ENCODE data around the gene AWAT1. TPM values are rescaled to one million over a fixed set of nuclear protein-coding genes. Genes with fewer than 3 reads are reported as not detected.
A peak's percentile ranks its signal among the peaks of the same experiment; 100 is the strongest.

Gene AWAT1
- total RNA-seq (2021) (not detected in 2 replicates), Bru-seq, nascent RNA (not detected), BruChase-seq, experiment 1, labeled RNA remaining after a 2-hour chase (not detected), BruChase-seq, experiment 2, labeled RNA remaining after a 6-hour chase (not detected)
- long read RNA-seq = 0 reads

DNA sequence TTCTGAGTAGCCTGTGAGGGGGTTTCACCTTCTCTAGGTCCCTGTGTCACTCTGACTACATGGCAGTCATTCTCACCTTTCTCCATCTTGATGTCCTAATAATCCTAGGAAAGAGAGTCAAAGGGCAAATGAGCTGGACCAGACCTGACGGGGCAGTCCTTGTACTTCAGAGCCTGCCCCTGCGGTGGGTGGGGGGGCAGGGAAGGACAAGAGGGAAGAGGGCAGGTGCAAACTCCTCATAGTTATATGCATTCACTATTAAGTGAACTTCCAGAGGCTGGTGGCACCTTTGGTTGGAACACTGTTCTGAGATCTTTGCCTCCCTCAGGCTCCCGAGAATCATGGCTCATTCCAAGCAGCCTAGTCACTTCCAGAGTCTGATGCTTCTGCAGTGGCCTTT, at the start of gene AWAT1:
AWAT1 (plus strand) TSS at position 301 of the 400 bp plus-strand sequence; CDS start at position 342, 41 bp downstream.
- H3K27me3 ChIP-seq (ENCODE audit: insufficient read depth, low read depth) = no peaks in the 10 kb centered on the region
- no peaks in the 10 kb centered on the region; the same call in 1 of the 2 replicates for H3K4me1 ChIP-seq (replicated peaks; ENCODE audit: insufficient read depth)
- intact Hi-C loops (cut with micrococcal nuclease; ENCODE audit: unreplicated experiment) = no loop called here
- no peak within 1 kb of the TSS for H3K27ac ChIP-seq
- H3F3A ChIP-seq (ENCODE audit: insufficient read depth, low read depth) = no peaks in the 10 kb centered on the region
- no peaks in the 10 kb centered on the region for H3K36me3 ChIP-seq (ENCODE audit: low read depth)
- no peaks in the 10 kb centered on the region for H4K20me1 ChIP-seq (ENCODE audit: insufficient read depth)
- no peak within 1 kb of the TSS for H2AFZ ChIP-seq
- CTCF ChIA-PET = no interaction called here
- H3K9me3 ChIP-seq (ENCODE audit: insufficient read depth, low read depth) = no peaks in the 10 kb centered on the region
- DNase-seq = peak in 1 of 2 experiments; percentile 44
- H3K4me2 ChIP-seq = no peak within 1 kb of the TSS
- H3K4me3 ChIP-seq = no peak within 1 kb of the TSS
- H3K79me2 ChIP-seq (ENCODE audit: low read depth) = no peaks in the 10 kb centered on the region
- no peaks in the 10 kb centered on the region for H3K9me2 ChIP-seq (ENCODE audit: insufficient read depth)
- BruUV-seq (replicated peaks) = no TSS peak
- POLR2A ChIA-PET (ENCODE audit: unreplicated experiment) = no interaction called here
- TF ChIP-seq, protein P1, sequence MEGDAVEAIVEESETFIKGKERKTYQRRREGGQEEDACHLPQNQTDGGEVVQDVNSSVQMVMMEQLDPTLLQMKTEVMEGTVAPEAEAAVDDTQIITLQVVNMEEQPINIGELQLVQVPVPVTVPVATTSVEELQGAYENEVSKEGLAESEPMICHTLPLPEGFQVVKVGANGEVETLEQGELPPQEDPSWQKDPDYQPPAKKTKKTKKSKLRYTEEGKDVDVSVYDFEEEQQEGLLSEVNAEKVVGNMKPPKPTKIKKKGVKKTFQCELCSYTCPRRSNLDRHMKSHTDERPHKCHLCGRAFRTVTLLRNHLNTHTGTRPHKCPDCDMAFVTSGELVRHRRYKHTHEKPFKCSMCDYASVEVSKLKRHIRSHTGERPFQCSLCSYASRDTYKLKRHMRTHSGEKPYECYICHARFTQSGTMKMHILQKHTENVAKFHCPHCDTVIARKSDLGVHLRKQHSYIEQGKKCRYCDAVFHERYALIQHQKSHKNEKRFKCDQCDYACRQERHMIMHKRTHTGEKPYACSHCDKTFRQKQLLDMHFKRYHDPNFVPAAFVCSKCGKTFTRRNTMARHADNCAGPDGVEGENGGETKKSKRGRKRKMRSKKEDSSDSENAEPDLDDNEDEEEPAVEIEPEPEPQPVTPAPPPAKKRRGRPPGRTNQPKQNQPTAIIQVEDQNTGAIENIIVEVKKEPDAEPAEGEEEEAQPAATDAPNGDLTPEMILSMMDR (conservative IDR thresholded peaks at IDR 0.05) = no peak
- TF ChIP-seq EZH2 (IDR thresholded peaks at IDR 0.05; ENCODE audit: low read depth) = no peak

DNA sequence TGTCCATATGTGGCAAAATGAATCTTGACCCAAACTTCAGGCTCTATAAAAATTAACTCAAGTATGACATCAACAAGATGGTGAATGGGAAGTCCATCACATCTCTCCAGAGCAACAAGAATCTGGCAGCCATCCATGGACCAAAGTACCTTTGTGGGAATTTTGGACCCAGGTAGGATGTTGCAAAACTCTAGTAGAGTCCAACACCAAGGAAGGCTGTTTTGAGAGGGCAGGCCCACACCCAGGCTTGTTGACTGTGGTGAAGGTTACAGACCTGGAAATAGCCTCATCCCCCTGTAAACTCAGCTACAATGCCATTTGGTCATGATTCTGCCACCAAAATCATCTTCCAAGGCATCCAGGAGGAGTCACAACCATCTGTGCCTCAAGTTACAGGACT, 44.2 kb upstream of the AWAT1 start:
- H3K27me3 ChIP-seq (ENCODE audit: insufficient read depth, low read depth) = no peaks in the 10 kb centered on the region
- no peak overlapping the region for H3K4me2 ChIP-seq
- no peaks in the 10 kb centered on the region for H4K20me1 ChIP-seq (ENCODE audit: insufficient read depth)
- H3F3A ChIP-seq (ENCODE audit: insufficient read depth, low read depth) = no peaks in the 10 kb centered on the region
- POLR2A ChIA-PET (ENCODE audit: unreplicated experiment) = no interaction called here
- no peak overlapping the region for H2AFZ ChIP-seq
- H3K4me3 ChIP-seq = no peak overlapping the region
- no peak overlapping the region for H3K27ac ChIP-seq
- H3K9me3 ChIP-seq (ENCODE audit: insufficient read depth, low read depth) = no peaks in the 10 kb centered on the region; the same call in 1 of the 2 replicates
- intact Hi-C loops (cut with micrococcal nuclease; ENCODE audit: unreplicated experiment) = no loop called here
- CTCF ChIA-PET = no interaction called here
- no peaks in the 10 kb centered on the region for H3K79me2 ChIP-seq (ENCODE audit: low read depth)
- no peaks in the 10 kb centered on the region for H3K36me3 ChIP-seq (ENCODE audit: low read depth)
- H3K4me1 ChIP-seq (replicated peaks; ENCODE audit: insufficient read depth) = no peaks in the 10 kb centered on the region
- H3K9me2 ChIP-seq (ENCODE audit: insufficient read depth) = no peaks in the 10 kb centered on the region
- TF ChIP-seq EZH2 (IDR thresholded peaks at IDR 0.05; ENCODE audit: low read depth) = no peak
- TF ChIP-seq, protein P1 (conservative IDR thresholded peaks at IDR 0.05) = no peak
- no TSS peak for BruUV-seq (replicated peaks)
- no peak for DNase-seq

DNA sequence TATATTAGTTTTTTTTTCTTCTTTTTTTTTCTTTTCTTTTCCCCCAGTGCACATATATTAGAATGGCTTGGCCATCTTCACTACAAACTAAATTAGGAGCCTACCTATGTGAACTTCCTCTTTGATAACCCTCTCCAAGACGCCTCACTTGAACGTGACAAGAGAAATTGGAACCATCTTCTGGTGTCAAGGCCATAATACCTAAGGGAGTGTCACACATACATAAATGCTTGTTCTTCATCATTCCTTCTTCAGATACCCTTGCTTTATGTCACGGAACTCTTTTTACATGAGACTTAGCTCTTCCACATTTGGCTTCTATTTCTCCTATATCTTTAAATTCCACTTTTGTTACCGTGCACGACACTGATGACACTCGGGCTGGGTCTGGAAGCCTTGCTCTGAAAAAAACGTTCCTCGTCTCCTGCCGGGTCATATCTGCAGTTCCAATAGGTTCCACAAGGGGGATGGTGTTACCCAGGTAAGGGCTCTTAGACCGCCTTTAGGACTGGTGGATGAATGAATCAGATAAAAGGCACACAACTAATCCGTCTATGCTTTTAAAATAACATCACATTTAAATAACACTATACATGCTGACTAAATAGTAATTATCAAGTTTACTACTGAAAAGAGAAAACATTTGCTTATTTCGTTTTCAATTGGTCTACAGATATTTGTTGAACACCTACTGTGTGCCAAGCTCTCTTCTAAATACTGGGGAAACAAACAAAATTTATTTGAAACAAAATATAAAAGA, 37.3 kb upstream of the AWAT1 start:
- no peaks in the 10 kb centered on the region for H3K27me3 ChIP-seq (ENCODE audit: insufficient read depth, low read depth)
- no peak overlapping the region for H3K4me3 ChIP-seq
- peak; percentile 50 to 54 for DNase-seq
- H3K79me2 ChIP-seq (ENCODE audit: low read depth) = no peaks in the 10 kb centered on the region
- no peaks in the 10 kb centered on the region for H3K4me1 ChIP-seq (replicated peaks; ENCODE audit: insufficient read depth)
- H2AFZ ChIP-seq = no peak overlapping the region
- POLR2A ChIA-PET (ENCODE audit: unreplicated experiment) = interaction anchor here (0.6 kb wide), 1 partner anchor 468 kb away, joined by 4 read pairs; no protein-coding TSS in a partner anchor
- intact Hi-C loops (cut with micrococcal nuclease; ENCODE audit: unreplicated experiment) = loop anchor here (1.0 kb wide), 1 partner anchor 66 kb away; no protein-coding TSS in a partner anchor
- H3K27ac ChIP-seq = no peak overlapping the region
- no TSS peak for BruUV-seq (replicated peaks)
- no peaks in the 10 kb centered on the region for H3K9me2 ChIP-seq (ENCODE audit: insufficient read depth)
- CTCF ChIA-PET = no interaction called here
- no peak for TF ChIP-seq EZH2 (IDR thresholded peaks at IDR 0.05; ENCODE audit: low read depth)
- TF ChIP-seq, protein P1 (conservative IDR thresholded peaks at IDR 0.05) = peak; percentile 78
- H3K9me3 ChIP-seq (ENCODE audit: insufficient read depth, low read depth) = no peaks in the 10 kb centered on the region; the same call in 1 of the 2 replicates
- H3K36me3 ChIP-seq (ENCODE audit: low read depth) = no peaks in the 10 kb centered on the region
- no peaks in the 10 kb centered on the region for H4K20me1 ChIP-seq (ENCODE audit: insufficient read depth)
- H3K4me2 ChIP-seq = peak overlapping the region; percentile 7; the same call in 1 of the 2 replicates
- no peaks in the 10 kb centered on the region for H3F3A ChIP-seq (ENCODE audit: insufficient read depth, low read depth)

All from PC-9 (cell line).